HG02623 (cell line): ENCODE data around the gene B4GALT1.

Source experiments
- ATAC-seq: cut with Tn5 transposase; IDR thresholded peaks from one replicate; pipeline ENCODE4 v1.9.1; 2021; ENCODE audit warnings: moderate library complexity; ENCODE audit not compliant: unreplicated experiment

Gene B4GALT1

DNA sequence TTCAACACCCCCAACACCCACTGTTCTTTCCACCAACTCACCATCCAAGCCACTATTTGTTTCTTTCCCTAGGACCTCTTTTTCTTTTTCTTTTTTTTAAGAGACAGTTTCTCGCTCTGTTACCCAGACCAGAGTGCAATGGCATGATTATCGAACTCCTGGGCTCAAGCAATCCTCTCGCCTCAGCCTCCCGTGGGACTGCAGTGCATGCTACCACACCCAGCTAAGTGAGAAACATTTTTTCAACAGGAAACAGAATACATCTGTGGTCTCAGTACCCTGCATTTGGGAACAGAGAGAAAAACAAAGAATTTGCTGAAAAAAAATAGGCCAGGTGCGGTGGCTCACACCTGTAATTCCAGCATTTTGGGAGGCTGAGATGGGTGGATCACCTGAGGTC is 24.6 kb downstream of the B4GALT1 start:
- ATAC-seq, result no peak

DNA sequence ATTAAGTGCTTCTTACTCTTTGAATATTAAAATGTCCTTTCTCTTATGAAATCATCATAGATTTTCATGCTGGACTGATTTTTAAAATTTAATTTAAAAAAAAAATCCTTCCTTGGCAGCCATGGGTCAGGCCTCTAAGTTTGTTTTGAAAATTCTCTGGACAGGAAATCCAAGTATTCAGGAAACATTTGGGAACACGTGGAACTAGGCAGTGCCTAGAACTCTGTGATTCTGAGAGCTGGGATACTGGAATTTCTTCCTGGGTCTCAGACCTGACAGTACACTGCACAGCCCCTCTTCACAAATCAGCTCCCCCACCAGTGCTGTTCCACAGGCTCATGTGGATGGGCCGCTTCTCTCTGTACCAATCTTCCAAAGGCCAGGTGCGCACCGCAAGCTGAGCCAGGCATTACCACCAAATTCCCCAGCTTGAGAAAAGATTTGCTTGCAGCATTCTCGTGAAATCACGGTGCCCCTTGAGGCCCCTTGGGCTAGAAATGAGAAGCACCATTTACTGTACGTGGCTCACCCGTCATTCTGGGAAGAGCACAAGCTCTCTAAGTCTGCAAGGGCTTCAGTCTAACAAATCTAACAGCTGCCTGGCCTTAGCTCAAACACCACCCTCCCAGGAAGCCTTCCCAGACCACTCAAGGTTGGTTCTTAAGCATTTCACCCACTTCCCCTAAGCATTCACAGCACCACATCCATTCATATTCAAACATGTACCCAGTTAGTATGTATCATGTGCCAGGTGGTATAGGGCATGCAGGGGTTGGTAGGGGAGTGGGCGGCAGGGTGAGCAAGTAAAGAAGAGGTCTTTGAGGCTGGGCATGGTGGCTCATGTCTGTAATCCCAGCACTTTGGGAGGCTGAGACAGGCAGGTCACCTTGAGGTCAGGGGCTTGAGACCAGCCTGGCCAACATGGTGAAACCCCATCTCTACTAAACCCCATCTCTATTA is 26.5 kb downstream of the B4GALT1 start:
- ATAC-seq, result peak; percentile 29

DNA sequence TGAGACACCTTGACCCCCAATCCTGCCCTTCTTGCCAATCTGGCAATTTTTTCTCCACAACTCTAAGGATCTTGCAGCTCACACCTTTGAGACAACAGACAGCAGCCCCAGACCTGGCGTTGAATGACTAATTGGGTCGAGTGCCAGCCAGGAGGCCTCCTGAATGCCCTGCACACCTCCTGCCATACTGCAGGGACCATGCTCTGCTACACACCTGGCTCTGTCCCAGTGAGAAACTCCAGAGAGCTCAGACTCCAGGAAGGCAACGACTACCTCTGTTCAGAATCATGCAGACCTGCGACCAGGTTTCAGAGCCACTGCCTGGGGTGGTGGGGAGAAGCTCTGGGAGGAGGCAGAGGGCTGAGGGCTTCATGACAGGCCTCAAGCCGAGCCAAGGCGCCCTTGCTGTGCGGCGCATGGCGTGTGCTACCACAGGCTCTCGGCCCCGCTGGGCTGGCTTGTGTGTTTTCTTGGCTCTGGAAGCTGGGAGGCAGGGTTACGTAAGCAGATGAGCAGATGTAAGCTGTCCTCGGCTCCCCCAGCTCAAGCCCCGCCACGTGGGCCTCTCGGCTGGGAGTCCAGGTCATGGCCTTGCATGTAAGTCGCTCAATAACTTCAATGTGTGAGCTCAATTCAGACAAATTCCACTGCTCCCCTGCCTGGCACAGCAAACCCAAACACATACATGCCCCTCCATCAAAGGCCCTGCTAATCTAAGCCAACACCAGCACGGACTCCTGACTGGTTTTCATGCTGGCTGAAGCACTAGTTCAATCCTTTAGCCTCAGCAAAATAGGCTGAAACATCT is 27.5 kb downstream of the B4GALT1 start:
- ATAC-seq, result no peak

DNA sequence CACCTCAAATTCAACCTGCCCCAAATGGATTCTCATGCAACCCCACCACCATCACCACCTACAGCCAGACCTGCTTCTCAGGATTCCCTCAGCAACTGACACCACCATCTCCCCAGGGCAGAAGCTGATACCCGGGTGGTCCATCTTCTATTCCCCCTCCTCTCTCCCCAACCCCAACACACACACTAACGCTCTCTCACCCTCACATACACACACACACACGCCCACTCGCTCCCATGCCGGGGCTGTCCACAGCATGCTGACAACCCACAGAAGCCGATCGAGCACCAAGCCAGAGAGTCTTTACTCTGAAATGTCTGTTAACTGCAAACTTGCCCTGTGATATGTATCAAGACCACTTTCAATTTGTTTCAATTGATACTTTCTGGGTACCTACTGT is 28.4 kb downstream of the B4GALT1 start:
- ATAC-seq, result no peak

GRCh38 chr9:33137781-33138264 is 29.3 kb downstream of the B4GALT1 start:
- no peak for ATAC-seq

DNA sequence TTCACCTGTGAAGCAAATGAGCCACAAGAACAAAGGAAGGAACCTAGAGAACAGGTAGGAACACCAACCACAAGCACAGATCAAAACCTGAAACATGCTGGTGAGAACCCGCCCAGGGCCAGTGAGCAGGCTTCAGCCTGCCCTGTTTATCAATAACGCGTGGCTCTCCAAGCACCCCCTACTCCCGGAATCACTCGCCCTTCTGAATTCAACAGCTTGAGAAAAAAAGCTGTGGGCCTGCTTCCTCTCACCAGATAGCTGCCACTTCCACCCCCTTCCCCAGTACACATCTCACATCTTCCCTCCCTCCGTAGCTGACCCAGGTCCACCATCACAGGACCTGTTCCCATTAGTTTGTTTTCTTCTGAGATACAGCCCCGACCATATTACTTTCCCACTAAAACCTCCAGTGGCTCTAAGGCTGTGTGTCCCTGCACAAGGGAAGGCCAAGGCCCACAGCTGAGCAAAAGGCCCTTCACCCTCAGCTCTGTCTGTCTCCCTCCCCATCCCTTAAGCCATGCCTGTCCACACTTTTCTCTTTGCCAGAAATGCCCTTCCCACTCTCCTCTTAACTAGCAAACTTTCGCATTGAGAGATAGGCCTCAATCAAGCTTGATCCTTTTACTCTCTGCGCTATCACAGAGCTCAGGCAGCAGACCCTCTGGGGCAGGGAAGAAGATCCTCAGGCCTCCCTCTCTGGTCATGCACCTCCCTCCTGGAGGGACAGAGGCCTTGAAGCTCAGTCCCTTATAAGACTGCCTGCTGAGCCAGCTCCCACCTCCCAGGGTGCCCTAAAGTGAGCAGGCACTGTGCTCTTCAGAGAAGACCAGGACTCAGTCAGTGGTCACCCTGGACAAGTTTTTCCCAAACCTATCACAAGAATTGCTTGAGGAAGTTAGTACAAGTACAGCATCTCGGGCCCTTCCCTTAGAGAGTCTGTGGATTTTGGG is 30.1 kb downstream of the B4GALT1 start:
- no peak for ATAC-seq

DNA sequence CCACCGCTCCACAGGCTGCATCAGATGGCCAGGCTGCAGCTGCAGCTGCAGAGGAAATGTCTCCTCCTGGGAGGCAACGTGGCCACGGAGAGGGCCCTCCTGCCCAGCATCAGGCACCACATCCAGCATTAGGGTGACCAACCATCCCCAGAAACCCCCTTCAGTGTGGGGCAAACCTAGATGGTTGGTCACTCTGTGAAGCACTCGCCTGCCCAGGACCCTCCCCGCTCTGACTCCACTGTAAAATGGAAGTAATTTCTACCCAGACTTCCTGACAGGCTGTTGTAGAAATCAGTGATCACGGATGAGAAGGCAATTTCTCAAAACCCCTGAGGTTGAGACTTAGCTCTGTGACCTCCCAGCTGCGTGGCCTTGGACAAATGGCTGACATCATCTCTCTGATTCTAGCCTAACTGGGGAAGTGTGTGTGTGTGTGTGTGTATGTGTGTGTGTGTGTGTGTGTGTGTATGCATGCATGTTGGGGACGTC is 31.6 kb downstream of the B4GALT1 start:
- ATAC-seq, result no peak

- no peak for ATAC-seq
These were observed 32.1 kb downstream of the B4GALT1 start for GRCh38 chr9:33135031-33135461.

GRCh38 chr9:33133186-33133585 is 34.0 kb downstream of the B4GALT1 start:
- ATAC-seq, result no peak

DNA sequence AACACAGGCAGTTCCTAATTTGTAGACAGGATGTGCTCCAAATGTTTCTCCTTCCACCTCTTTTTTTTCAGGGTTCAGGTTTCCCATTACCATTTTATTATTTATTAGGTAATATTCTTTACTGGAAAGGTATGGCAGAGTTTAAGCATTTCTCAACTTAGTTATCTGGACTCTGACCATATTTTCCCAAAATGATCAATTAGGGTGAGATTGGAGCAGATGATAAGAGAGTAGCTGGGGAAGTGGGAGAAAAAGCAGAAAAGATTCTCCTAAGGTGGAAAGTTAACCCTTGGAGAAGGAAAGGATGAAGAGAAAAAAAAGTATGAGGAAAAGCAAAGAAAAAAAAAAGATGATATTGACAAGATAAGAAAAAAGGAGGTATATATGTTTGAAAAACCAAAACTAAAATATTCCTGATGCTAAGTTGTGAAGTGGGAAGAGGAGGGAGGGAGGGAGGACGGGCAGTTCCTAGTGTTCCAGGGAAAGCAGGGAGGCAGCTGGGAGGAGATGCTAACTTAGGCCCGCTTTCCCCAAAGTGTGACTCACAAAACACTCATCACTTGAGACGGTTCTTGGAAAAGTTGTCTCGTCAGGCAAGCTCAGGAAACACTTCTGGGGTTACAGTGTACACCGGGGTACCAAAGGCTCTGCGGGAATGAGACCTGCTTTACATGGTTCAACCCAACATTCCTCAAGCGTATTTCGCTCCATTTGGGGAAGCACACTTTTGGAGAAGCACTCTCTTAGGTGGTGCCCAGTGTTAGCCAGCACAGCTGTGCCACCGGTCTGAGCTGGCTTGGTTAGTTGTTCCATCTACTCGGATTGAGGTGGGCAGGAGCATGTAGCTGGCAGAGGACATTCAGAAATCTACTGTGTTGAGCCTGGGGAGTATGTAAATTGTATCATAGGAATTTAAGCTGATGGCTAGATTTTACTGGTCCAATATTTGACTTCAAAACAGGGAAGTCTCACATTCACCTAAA is 35.1 kb downstream of the B4GALT1 start:
- ATAC-seq, result no peak

- ATAC-seq, result no peak
These were observed 36.0 kb downstream of the B4GALT1 start for GRCh38 chr9:33130961-33131789.

GRCh38 chr9:33129886-33130881 is 37.0 kb downstream of the B4GALT1 start:
- peak; percentile 73 for ATAC-seq

GRCh38 chr9:33129251-33129885 is 37.8 kb downstream of the B4GALT1 start:
- no peak for ATAC-seq

- no peak for ATAC-seq
These were observed 38.6 kb downstream of the B4GALT1 start for GRCh38 chr9:33128570-33128969.

DNA sequence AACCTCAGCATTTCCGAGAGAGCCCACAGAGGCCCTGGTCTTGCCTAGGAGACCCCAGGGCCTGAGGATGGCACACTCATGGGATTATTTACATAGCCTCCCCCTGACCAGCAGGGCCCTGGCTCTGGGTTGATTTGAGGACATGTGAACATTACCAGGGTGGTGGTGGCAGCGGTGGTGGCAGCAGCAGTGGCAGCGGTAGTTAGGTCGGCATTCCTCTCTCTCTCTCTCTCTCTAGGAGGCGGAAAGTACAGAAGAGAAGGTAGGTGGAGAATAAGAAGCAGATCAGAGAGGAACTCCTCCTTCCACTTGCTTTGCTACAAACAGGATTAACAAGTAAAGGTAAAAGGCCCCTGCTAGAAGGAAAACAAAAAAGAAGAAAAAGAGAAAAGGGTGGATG is 39.3 kb downstream of the B4GALT1 start:
- ATAC-seq, result no peak
